Neuronal stem cell (in vitro differentiated cells): ENCODE data around the gene DECR2.

Source experiments
- DNase-seq: peaks from one replicate; pipeline ENCODE4 v3.0.0-alpha.2; 2013; ENCODE audit warnings: low spot score
- H2AFZ ChIP-seq: one replicate; pipeline ENCODE4 v1.6.1; 2013; ENCODE audit warnings: mild to moderate bottlenecking, low read length, inconsistent platforms
- H2AK5ac ChIP-seq: 2 replicates; pipeline ENCODE4 v1.6.1; 2013; ENCODE audit warnings: low read depth, mild to moderate bottlenecking, inconsistent platforms, low read length, moderate library complexity, mixed read lengths
- H2BK120ac ChIP-seq: 2 replicates; pipeline ENCODE4 v1.6.1; 2013; ENCODE audit warnings: low read depth, mild to moderate bottlenecking, inconsistent platforms, low read length, moderate library complexity, mixed read lengths
- H2BK12ac ChIP-seq: one replicate; pipeline ENCODE4 v1.6.1; 2013; ENCODE audit warnings: low read length, inconsistent platforms
- H2BK15ac ChIP-seq: 2 replicates; pipeline ENCODE4 v1.6.1; 2013; ENCODE audit warnings: mild to moderate bottlenecking, low read length, inconsistent platforms, mixed read lengths
- H2BK5ac ChIP-seq: one replicate; pipeline ENCODE4 v1.6.1; 2013; ENCODE audit warnings: inconsistent platforms, mild to moderate bottlenecking, low read length, moderate library complexity
- H3K14ac ChIP-seq: one replicate; pipeline ENCODE4 v1.6.1; 2013; ENCODE audit warnings: low read length, inconsistent platforms
- H3K18ac ChIP-seq: 2 replicates; pipeline ENCODE4 v1.6.1; 2013; ENCODE audit warnings: low read length, inconsistent platforms
- H3K23ac ChIP-seq: 2 replicates; pipeline ENCODE4 v1.6.1; 2013; ENCODE audit warnings: low read depth, mild to moderate bottlenecking, mixed read lengths, low read length, inconsistent platforms; ENCODE audit not compliant: poor library complexity
- H3K27ac ChIP-seq: replicated peaks from 3 replicates; pipeline ENCODE4 v1.5.1; 2013; ENCODE audit warnings: low read length, inconsistent platforms
- H3K27me3 ChIP-seq, 3 experiments: 2 replicates each; pipeline ENCODE4 v1.6.1; 2013; ENCODE audit warnings: low read length in 3 of 3, mild to moderate bottlenecking in 2 of 3, inconsistent platforms in 1 of 3, low read depth in 1 of 3, mixed read lengths in 1 of 3, moderate library complexity in 1 of 3; ENCODE audit not compliant: control insufficient read depth in 3 of 3, insufficient read depth in 3 of 3
- H3K36me3 ChIP-seq, 2 donors: replicated peaks in 1 of 2; 2 replicates each; pipeline ENCODE4 v1.6.1; 2013; ENCODE audit warnings: low read length in 2 of 2; ENCODE audit not compliant: control insufficient read depth in 2 of 2, insufficient read depth in 2 of 2
- H3K4ac ChIP-seq: 2 replicates; pipeline ENCODE4 v1.6.1; 2013; ENCODE audit warnings: inconsistent platforms, mild to moderate bottlenecking, low read length, moderate library complexity
- H3K4me1 ChIP-seq, 2 donors: 1 replicate in 1 of 2; 2 replicates in 1 of 2; pipeline ENCODE4 v1.6.1; 2013; ENCODE audit warnings: low read length in 2 of 2, low read depth in 1 of 2; ENCODE audit not compliant: control insufficient read depth in 2 of 2, insufficient read depth in 1 of 2
- H3K4me2 ChIP-seq: one replicate; pipeline ENCODE4 v1.6.1; 2013; ENCODE audit warnings: mild to moderate bottlenecking, low read length, inconsistent platforms; ENCODE audit not compliant: insufficient read depth, poor library complexity, severe bottlenecking
- H3K4me3 ChIP-seq, 2 donors: 2 replicates each; pipeline ENCODE4 v1.5.1; 2013; ENCODE audit warnings: low read length in 2 of 2, mild to moderate bottlenecking in 2 of 2, inconsistent platforms in 1 of 2, moderate library complexity in 1 of 2
- H3K79me1 ChIP-seq: one replicate; pipeline ENCODE4 v1.6.1; 2013; ENCODE audit warnings: low read depth, mild to moderate bottlenecking, inconsistent platforms, low read length, moderate library complexity
- H3K9ac ChIP-seq: one replicate; pipeline ENCODE4 v1.6.1; 2013; ENCODE audit warnings: mild to moderate bottlenecking, low read depth, low read length, inconsistent platforms; ENCODE audit not compliant: poor library complexity
- H3K9me3 ChIP-seq, 2 donors: replicated peaks in 1 of 2; 2 replicates each; pipeline versions ENCODE3 to v1.6.1; 2013; ENCODE audit warnings: low read length in 2 of 2, mild to moderate bottlenecking in 2 of 2, inconsistent platforms in 1 of 2, low read depth in 1 of 2, mixed read lengths in 1 of 2, moderate library complexity in 1 of 2; ENCODE audit not compliant: control insufficient read depth in 2 of 2, insufficient read depth in 1 of 2
- H4K8ac ChIP-seq: one replicate; pipeline ENCODE4 v1.6.1; 2013; ENCODE audit warnings: low read depth, mild to moderate bottlenecking, inconsistent platforms, low read length, moderate library complexity
- H4K91ac ChIP-seq: one replicate; pipeline ENCODE4 v1.6.1; 2013; ENCODE audit warnings: low read length, low read depth, mild to moderate bottlenecking, inconsistent platforms; ENCODE audit not compliant: poor library complexity
- WGBS, 2 donors: extraction: QIAGEN DNeasy Blood & Tissue Kit; methylation state at CpG; one replicate each; pipeline ENCODE4 v1.1.7; 2013; ENCODE audit warnings: missing lambda C conversion rate in 2 of 2, mixed read lengths in 1 of 2; ENCODE audit not compliant: insufficient read length in 2 of 2, insufficient replicate concordance in 1 of 2; ENCODE audit errors: extremely low coverage in 2 of 2; 5-methylcytosine and 5-hydroxymethylcytosine counted together

DECR2 gene

DNA sequence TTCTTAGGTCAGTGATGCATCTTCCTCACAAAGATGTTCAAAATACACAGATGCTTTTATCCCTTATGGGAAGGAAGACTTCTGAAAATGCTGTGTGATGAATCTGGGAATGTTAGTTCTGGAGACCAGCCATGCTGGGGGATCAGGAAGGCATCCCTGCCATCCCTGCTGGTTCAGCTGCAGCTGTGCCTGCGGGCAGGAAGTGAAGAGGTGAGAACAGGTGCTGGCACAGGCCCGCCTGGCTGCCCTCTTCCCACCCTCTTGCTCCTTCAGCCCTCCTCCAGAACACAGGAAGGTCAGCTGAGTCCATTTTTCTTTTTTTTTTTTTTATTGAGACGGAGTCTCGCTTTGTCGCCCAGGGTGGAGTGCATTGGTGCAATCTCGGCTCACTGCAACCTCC is 38.9 kb downstream of the DECR2 start:
- Histone ChIP-seq H4K91ac (no peak overlapping the region), H2AK5ac (no peak overlapping the region), H3K9me3 (no peaks in the 10 kb centered on the region), H3K4me2 (no peak overlapping the region), H3K36me3 (peaks cover 7 to 50% of the 10 kb centered on the region in 2 donors), H4K8ac (no peak overlapping the region), H3K18ac (no peak overlapping the region), H3K27ac (no peak overlapping the region), H2BK12ac (no peak overlapping the region), H3K23ac (no peak overlapping the region), H3K4ac (no peak overlapping the region), H3K27me3 (no peaks in the 10 kb centered on the region), H3K79me1 (peaks cover 6% of the 10 kb centered on the region), H3K4me3 (no peak overlapping the region), H3K9ac (peak overlapping the region; percentile 60), H2BK120ac (no peak overlapping the region), H3K14ac (no peak overlapping the region), H3K4me1 (peaks cover 5 to 7% of the 10 kb centered on the region in 2 donors), H2BK15ac (no peak overlapping the region), H2BK5ac (peak overlapping the region; percentile 5), H2AFZ (no peak overlapping the region)
- DNase-seq = no peak
- no CpG with 5 or more reads among the region's 6 CpGs for WGBS, 2 donors

DNA sequence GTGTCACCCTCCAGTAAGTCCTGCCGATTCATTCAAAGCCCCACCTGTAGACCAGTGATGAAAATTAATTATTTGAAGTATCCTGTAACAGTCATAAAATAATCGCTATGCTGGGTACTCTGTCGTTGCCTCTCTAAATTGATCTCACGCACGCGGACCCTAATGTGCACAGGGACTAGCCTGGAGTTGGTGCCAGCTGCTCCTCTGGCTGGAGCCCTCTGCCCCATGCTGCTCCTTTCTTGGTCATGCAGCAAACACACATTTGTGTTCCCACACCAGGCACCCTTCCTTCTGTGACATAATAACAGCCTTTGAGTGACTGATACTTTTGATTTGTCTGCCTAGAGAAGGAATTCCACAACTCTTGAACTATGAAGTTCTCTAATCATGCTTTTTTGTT is 39.8 kb downstream of the DECR2 start:
- no peak overlapping the region for H2BK12ac ChIP-seq
- no peak overlapping the region for H2BK5ac ChIP-seq
- no peak overlapping the region for H3K27ac ChIP-seq
- peaks cover 9 to 43% of the 10 kb centered on the region in 2 donors for H3K36me3 ChIP-seq
- no peak overlapping the region for H4K91ac ChIP-seq
- H3K4ac ChIP-seq = no peak overlapping the region
- no peak overlapping the region for H2BK15ac ChIP-seq
- H4K8ac ChIP-seq = no peak overlapping the region
- H3K4me2 ChIP-seq = no peak overlapping the region
- H3K18ac ChIP-seq = no peak overlapping the region
- H3K14ac ChIP-seq = no peak overlapping the region
- no peaks in the 10 kb centered on the region for H3K9me3 ChIP-seq
- no CpG with 5 or more reads among the region's 6 CpGs for WGBS, 2 donors
- no peak overlapping the region for H3K4me3 ChIP-seq
- DNase-seq = no peak
- H3K27me3 ChIP-seq = no peaks in the 10 kb centered on the region
- H3K23ac ChIP-seq = no peak overlapping the region
- no peak overlapping the region for H2BK120ac ChIP-seq
- H2AFZ ChIP-seq = no peak overlapping the region
- peaks cover 5 to 7% of the 10 kb centered on the region in 2 donors for H3K4me1 ChIP-seq
- no peak overlapping the region for H2AK5ac ChIP-seq
- no peak overlapping the region for H3K9ac ChIP-seq
- peaks cover 13% of the 10 kb centered on the region for H3K79me1 ChIP-seq

DNA sequence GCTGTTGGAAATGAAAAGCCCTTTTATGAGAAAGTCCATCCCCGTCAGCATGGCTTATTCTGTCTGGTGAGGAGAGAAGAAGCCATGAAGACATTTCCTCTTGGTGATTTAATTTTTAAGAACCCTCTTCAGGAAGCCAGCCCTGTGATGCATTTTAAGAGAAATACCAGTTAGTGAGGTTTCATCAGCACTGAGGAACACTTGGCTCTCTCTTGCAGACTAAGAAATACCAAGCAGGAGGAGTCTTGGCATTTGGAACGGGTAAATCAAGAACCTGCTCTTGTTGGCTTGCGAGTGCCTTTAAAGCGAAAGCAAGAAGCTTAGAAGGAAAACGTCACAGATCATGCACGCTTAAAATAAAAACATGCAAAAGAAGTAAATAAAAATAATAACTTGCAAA is 41.3 kb downstream of the DECR2 start:
- Histone ChIP-seq H3K18ac (no peak overlapping the region), H2AFZ (no peak overlapping the region), H2BK15ac (no peak overlapping the region), H3K79me1 (peaks cover 14% of the 10 kb centered on the region), H3K23ac (no peak overlapping the region), H3K27me3 (no peaks in the 10 kb centered on the region), H3K4ac (no peak overlapping the region), H2AK5ac (no peak overlapping the region), H3K27ac (no peak overlapping the region), H4K8ac (no peak overlapping the region), H4K91ac (no peak overlapping the region), H3K4me1 (peaks cover 5 to 7% of the 10 kb centered on the region in 2 donors), H3K36me3 (peaks cover 9 to 40% of the 10 kb centered on the region in 2 donors), H3K4me3 (no peak overlapping the region), H2BK12ac (no peak overlapping the region), H2BK120ac (no peak overlapping the region), H3K9ac (no peak overlapping the region), H3K9me3 (no peaks in the 10 kb centered on the region), H3K4me2 (no peak overlapping the region), H2BK5ac (no peak overlapping the region), H3K14ac (no peak overlapping the region)
- DNase-seq = no peak
- WGBS, 2 donors = no CpG with 5 or more reads among the region's 6 CpGs

DNA sequence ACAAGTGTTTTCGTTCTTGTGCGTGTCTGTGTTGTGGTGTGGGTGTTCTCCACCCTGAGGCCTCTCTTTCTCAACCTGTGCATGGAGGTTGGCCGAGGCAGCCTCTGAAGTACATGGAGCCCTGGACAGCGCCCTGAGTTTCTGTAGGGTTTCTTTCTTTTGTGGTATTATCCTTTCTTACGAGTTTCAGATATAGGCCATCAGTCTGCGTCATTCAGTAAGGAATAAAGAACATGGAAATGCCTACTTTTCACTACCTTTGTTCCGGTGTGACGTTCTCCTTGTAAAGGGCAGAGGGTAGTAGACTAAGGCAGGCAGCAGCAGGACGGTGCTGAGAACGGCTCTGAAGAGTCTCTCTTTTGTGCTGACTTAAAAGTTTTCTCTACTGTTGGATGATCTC is 42.3 kb downstream of the DECR2 start:
- Histone ChIP-seq H3K79me1 (peaks cover 16% of the 10 kb centered on the region), H2BK120ac (no peak overlapping the region), H3K4me1 (peaks cover 5 to 7% of the 10 kb centered on the region in 2 donors), H3K9ac (no peak overlapping the region), H2BK15ac (no peak overlapping the region), H2AFZ (no peak overlapping the region), H3K27me3 (no peaks in the 10 kb centered on the region), H3K9me3 (no peaks in the 10 kb centered on the region), H4K8ac (no peak overlapping the region), H3K4me3 (no peak overlapping the region), H2AK5ac (no peak overlapping the region), H3K23ac (no peak overlapping the region), H3K36me3 (peaks cover 9 to 39% of the 10 kb centered on the region in 2 donors), H3K18ac (no peak overlapping the region), H2BK5ac (no peak overlapping the region), H3K4ac (no peak overlapping the region), H3K27ac (no peak overlapping the region), H4K91ac (no peak overlapping the region), H3K14ac (no peak overlapping the region), H2BK12ac (no peak overlapping the region), H3K4me2 (no peak overlapping the region)
- no peak for DNase-seq
- WGBS, 2 donors = no CpG with 5 or more reads among the region's 10 CpGs
